Colon (tissue), 2 donors: ENCODE data around the gene MAP1LC3B.

Source experiments
- FAIRE-seq: peaks from 2 replicates; lab custom pipeline; 2012; peaks lifted over from hg19 to GRCh38; lab: Jason Lieb, UNC
- donor health status: control.
- donor health status: control.

Gene MAP1LC3B

GRCh38 chr16:87432330-87432915, 40.3 kb downstream of the MAP1LC3B start:
- FAIRE-seq = no peak

GRCh38 chr16:87434146-87434667, 42.1 kb downstream of the MAP1LC3B start:
- FAIRE-seq = no peak

- no peak for FAIRE-seq
Measured at GRCh38 chr16:87435372-87436224, 43.5 kb downstream of the MAP1LC3B start.

GRCh38 chr16:87436225-87437172, 44.4 kb downstream of the MAP1LC3B start:
- no peak for FAIRE-seq

- FAIRE-seq = no peak
Measured at GRCh38 chr16:87437327-87437726, 45.2 kb downstream of the MAP1LC3B start.

- FAIRE-seq = no peak
Measured at GRCh38 chr16:87437911-87438610, 45.9 kb downstream of the MAP1LC3B start.

- FAIRE-seq = no peak
Measured at GRCh38 chr16:87438611-87438985, 46.5 kb downstream of the MAP1LC3B start.

GRCh38 chr16:87439926-87440325, 47.8 kb downstream of the MAP1LC3B start:
- no peak for FAIRE-seq

- FAIRE-seq = no peak
Measured at GRCh38 chr16:87441886-87442580, 49.9 kb downstream of the MAP1LC3B start.

- no peak for FAIRE-seq
Measured at GRCh38 chr16:87442581-87442966, 50.4 kb downstream of the MAP1LC3B start.

GRCh38 chr16:87443016-87443415, 50.9 kb downstream of the MAP1LC3B start:
- no peak for FAIRE-seq

GRCh38 chr16:87443964-87444363, 51.8 kb downstream of the MAP1LC3B start:
- FAIRE-seq = no peak

- FAIRE-seq = no peak
Measured at GRCh38 chr16:87445486-87445885, 53.4 kb downstream of the MAP1LC3B start.

GRCh38 chr16:87446479-87446878, 54.3 kb downstream of the MAP1LC3B start:
- FAIRE-seq = no peak

- FAIRE-seq = no peak
Measured at GRCh38 chr16:87447323-87447722, 55.2 kb downstream of the MAP1LC3B start.

- FAIRE-seq = no peak
Measured at GRCh38 chr16:87448866-87449265, 56.7 kb downstream of the MAP1LC3B start.

GRCh38 chr16:87451563-87452210, 59.6 kb downstream of the MAP1LC3B start:
- no peak for FAIRE-seq

- no peak for FAIRE-seq
Measured at GRCh38 chr16:87453326-87453725, 61.2 kb downstream of the MAP1LC3B start.
